Measurements from ENCODE around the gene SNORC. TPM values are rescaled to one million over a fixed set of nuclear protein-coding genes. Genes with fewer than 3 reads are reported as not detected.

SNORC gene
- total and polyA plus RNA-seq, 2 of the 13 experiments (the other 11 are each of a cell fraction or from before 2014, with no cell fraction given) = 59.1 to 86.1 TPM

GRCh38 chr2:232874677-232875223 is 4.7 kb downstream of the SNORC start (continued):
- TF ChIP-seq MXD1 (CRISPR knock-in tag; IDR thresholded peaks at IDR 0.05) (0 out of 2 replicates have a peak, but pooled peaks have one; percentile 30), SP1 (IDR thresholded peaks at IDR 0.05) (no peak), SP1 (CRISPR knock-in tag; IDR thresholded peaks at IDR 0.05) (no peak)

- BruUV-seq (replicated peaks) = no TSS peak
- H3K9me3 ChIP-seq (ENCODE audit: low read length) = no peaks in the 10 kb centered on the region
- peaks cover 89% of the 10 kb centered on the region for H3K4me1 ChIP-seq (ENCODE audit: insufficient read depth, low read length)
- no peak for DNase-seq (ENCODE audit: low spot score)
- H3K27me3 ChIP-seq (ENCODE audit: control insufficient read depth in 1 of 2, insufficient read depth in 2 of 2, low read length in 2 of 2) = no peaks in the 10 kb centered on the region
- H2AFZ ChIP-seq (ENCODE audit: low read length) = no peak overlapping the region
- POLR2A ChIA-PET = interaction anchor here (0.7 to 8.6 kb wide), 5 partner anchors 9 to 137 kb away, joined by 3 to 297 read pairs (median 4); partner anchors contain the start of gene NGEF
- intact Hi-C loops (cut with micrococcal nuclease; ENCODE audit: unreplicated experiment) = no loop called here
- peak overlapping the region; percentile 65 to 82 (median 71); a peak in 5 of 6 replicates for H3K4me3 ChIP-seq (replicated peaks in 1 of 3; ENCODE audit: insufficient read depth in 1 of 3, low read depth in 2 of 3, low read length in 3 of 3)
- 52% methylated on average over 22 of the region's 37 CpGs for WGBS (ENCODE audit: low lambda C conversion rate)
- H3K9ac ChIP-seq (ENCODE audit: insufficient read depth, low read depth, low read length) = peak overlapping the region; percentile 85
- no peaks in the 10 kb centered on the region; the same call in 1 of the 2 replicates for H4K20me1 ChIP-seq (ENCODE audit: insufficient read depth, low read length)
- H3K36me3 ChIP-seq (replicated peaks in 1 of 2; ENCODE audit: control insufficient read depth in 1 of 2, insufficient read depth in 2 of 2, low read length in 2 of 2) = peaks cover 0 to 24% of the 10 kb centered on the region in 2 experiments; a peak in 3 of 5 replicates
- H3K4me2 ChIP-seq (ENCODE audit: low read depth, low read length) = peak overlapping the region; percentile 83
- peaks cover 77% of the 10 kb centered on the region for H3K79me2 ChIP-seq (ENCODE audit: insufficient read depth, low read length)
- peak; percentile 0; the same call in 1 of the 3 replicates for ATAC-seq
- in situ Hi-C loops (cut with HindIII; ENCODE audit: extremely low pct_ligation_motif_present, low pct_unique_long_range_greater_than_20kb) = no loop called here
- CTCF ChIA-PET (ENCODE audit: low intra/inter-chr PET ratio, low total read pairs) = no interaction called here
- peak overlapping the region; percentile 94 for H3K27ac ChIP-seq (ENCODE audit: extremely low read length, insufficient read depth, low read length)
- FAIRE-seq = no peak
- TF ChIP-seq ZNF562 (CRISPR knock-in tag; IDR thresholded peaks at IDR 0.05; ENCODE audit: borderline replicate concordance) = no peak
- TF ChIP-seq IRF2 (CRISPR knock-in tag; IDR thresholded peaks at IDR 0.05) = 0 out of 2 replicates have a peak, but pooled peaks have one; percentile 14
- no peak for TF ChIP-seq ZIK1 (CRISPR knock-in tag; IDR thresholded peaks at IDR 0.05; ENCODE audit: borderline replicate concordance, low read depth)
- peak; percentile 48; the same call in 1 of the 2 replicates for TF ChIP-seq NFYC (CRISPR knock-in tag; IDR thresholded peaks at IDR 0.05)
- TF ChIP-seq, protein P1, sequence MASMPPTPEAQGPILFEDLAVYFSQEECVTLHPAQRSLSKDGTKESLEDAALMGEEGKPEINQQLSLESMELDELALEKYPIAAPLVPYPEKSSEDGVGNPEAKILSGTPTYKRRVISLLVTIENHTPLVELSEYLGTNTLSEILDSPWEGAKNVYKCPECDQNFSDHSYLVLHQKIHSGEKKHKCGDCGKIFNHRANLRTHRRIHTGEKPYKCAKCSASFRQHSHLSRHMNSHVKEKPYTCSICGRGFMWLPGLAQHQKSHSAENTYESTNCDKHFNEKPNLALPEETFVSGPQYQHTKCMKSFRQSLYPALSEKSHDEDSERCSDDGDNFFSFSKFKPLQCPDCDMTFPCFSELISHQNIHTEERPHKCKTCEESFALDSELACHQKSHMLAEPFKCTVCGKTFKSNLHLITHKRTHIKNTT (CRISPR knock-in tag; IDR thresholded peaks at IDR 0.05) = no peak
- TF ChIP-seq DR1 (CRISPR knock-in tag; IDR thresholded peaks at IDR 0.05) = peak; percentile 35; the same call in 1 of the 2 replicates
- peak; percentile 54; the same call in 1 of the 2 replicates for TF ChIP-seq ZNF678 (CRISPR knock-in tag; IDR thresholded peaks at IDR 0.05)
- 0 out of 2 replicates have a peak, but pooled peaks have one; percentile 17 for TF ChIP-seq MXD3 (CRISPR knock-in tag; IDR thresholded peaks at IDR 0.05)
- no peak for TF ChIP-seq ZNF713 (CRISPR knock-in tag; IDR thresholded peaks at IDR 0.05)
- no peak for TF ChIP-seq ZNF232 (CRISPR knock-in tag; IDR thresholded peaks at IDR 0.05; ENCODE audit: borderline replicate concordance)
- TF ChIP-seq SOX6 (IDR thresholded peaks at IDR 0.05) = no peak
- TF ChIP-seq SOX6 (CRISPR knock-in tag; IDR thresholded peaks at IDR 0.05) = no peak
- TF ChIP-seq TMF1 (CRISPR knock-in tag; IDR thresholded peaks at IDR 0.05; ENCODE audit: low read depth) = 0 out of 2 replicates have a peak, but pooled peaks have one; percentile 31
- TF ChIP-seq POGK (CRISPR knock-in tag; conservative IDR thresholded peaks at IDR 0.05) = peak; percentile 41; the same call in 1 of the 2 replicates
- peak; percentile 24; the same call in 1 of the 2 replicates for TF ChIP-seq SAP130 (CRISPR knock-in tag; IDR thresholded peaks at IDR 0.05; ENCODE audit: low read depth)
- peak; percentile 19; the same call in 1 of the 2 replicates for TF ChIP-seq ESRRA (CRISPR knock-in tag; IDR thresholded peaks at IDR 0.05; ENCODE audit: low read depth)
Measured at GRCh38 chr2:232875256-232876121, 5.4 kb downstream of the SNORC start.
